CD4-positive, CD25-positive, alpha-beta regulatory T cell (primary cell): Measurements from ENCODE around the gene UGGT2. TPM values are rescaled to one million over a fixed set of nuclear protein-coding genes. Genes with fewer than 3 reads are reported as not detected.
"Not testable (repeated sequence)": the region's sequence is repeated elsewhere in the genome, so short reads cannot be mapped to it uniquely, and the experiment has no call there.

Experiments used
- ATAC-seq, 2 donors: fragments of 150-1000 bp; cut with Tn5 transposase; one replicate each; pipeline ENCODE4 v1.10.0; 2021; ENCODE audit warnings: low read depth in 2 of 2, moderate number of reproducible peaks in 2 of 2, moderate library complexity in 1 of 2
- DNase-seq, 3 donors: peaks; one replicate each; pipeline versions ENCODE4 v3.0.0 to v3.0.0-alpha.2; 2012 to 2022; ENCODE audit warnings: mixed read lengths in 1 of 3
- H3K27ac ChIP-seq: one replicate; pipeline ENCODE4 v1.7.0; 2013; ENCODE audit warnings: mild to moderate bottlenecking, low read length; ENCODE audit not compliant: insufficient read depth, poor library complexity, severe bottlenecking
- H3K27me3 ChIP-seq: one replicate; pipeline ENCODE4 v1.7.0; 2013; ENCODE audit warnings: low read length; ENCODE audit not compliant: control insufficient read depth, insufficient read depth
- H3K36me3 ChIP-seq: one replicate; pipeline ENCODE4 v1.7.0; 2013; ENCODE audit warnings: mild to moderate bottlenecking, low read length, moderate library complexity; ENCODE audit not compliant: control insufficient read depth, insufficient read depth
- H3K4me1 ChIP-seq: 2 replicates; pipeline ENCODE4 v1.7.0; 2013; ENCODE audit warnings: mild to moderate bottlenecking, low read length; ENCODE audit not compliant: insufficient read depth, control insufficient read depth, poor library complexity, severe bottlenecking
- H3K4me3 ChIP-seq: one replicate; pipeline ENCODE4 v1.7.0; 2013; ENCODE audit warnings: low read depth, mild to moderate bottlenecking, low read length, moderate library complexity
- H3K9me3 ChIP-seq, 2 experiments: 1 replicate in 1 of 2; 2 replicates in 1 of 2; pipeline ENCODE4 v1.7.0; 2013; ENCODE audit warnings: low read length in 2 of 2, mild to moderate bottlenecking in 1 of 2, moderate library complexity in 1 of 2; ENCODE audit not compliant: control insufficient read depth in 2 of 2
- H3K27ac Mint-ChIP-seq, 3 donors: one replicate each; pipeline ENCODE4 v1.8.0; 2020 to 2022; ENCODE audit warnings: mild to moderate bottlenecking in 3 of 3, mixed read lengths in 3 of 3, moderate library complexity in 2 of 3
- H3K27me3 Mint-ChIP-seq: one replicate; pipeline ENCODE4 v1.8.0; 2022; ENCODE audit warnings: mild to moderate bottlenecking, mixed read lengths
- H3K36me3 Mint-ChIP-seq: one replicate; pipeline ENCODE4 v1.8.0; 2020; ENCODE audit warnings: mixed read lengths
- H3K4me1 Mint-ChIP-seq, 4 donors: one replicate each; pipeline ENCODE4 v1.8.0; 2020 to 2022; ENCODE audit warnings: mixed read lengths in 4 of 4, mild to moderate bottlenecking in 1 of 4
- H3K4me3 Mint-ChIP-seq, 4 donors: one replicate each; pipeline ENCODE4 v1.8.0; 2020 to 2022; ENCODE audit warnings: mild to moderate bottlenecking in 4 of 4, mixed read lengths in 4 of 4, moderate library complexity in 3 of 4
- H3K9me3 Mint-ChIP-seq, 7 donors: one replicate each; pipeline ENCODE4 v1.8.0; 2020 to 2022; ENCODE audit warnings: mixed read lengths in 7 of 7, mild to moderate bottlenecking in 3 of 7, moderate library complexity in 2 of 7
- polyA plus RNA-seq, 4 donors: library from polyadenylated mRNA; unstranded; fragments of 300-500 nt; fragmentation: Illumina TruSeq; gene quantifications; one replicate each; pipeline ENCODE4 v1.2.3, GENCODE V29; 2021
- total RNA-seq: library from RNA; stranded (reverse); gene quantifications from one replicate; pipeline ENCODE4 v1.2.3, GENCODE V29; 2022

Gene UGGT2
- total and polyA plus RNA-seq, 5 donors from 2014 or later = 0.08 to 0.47 TPM; not detected in 3

DNA sequence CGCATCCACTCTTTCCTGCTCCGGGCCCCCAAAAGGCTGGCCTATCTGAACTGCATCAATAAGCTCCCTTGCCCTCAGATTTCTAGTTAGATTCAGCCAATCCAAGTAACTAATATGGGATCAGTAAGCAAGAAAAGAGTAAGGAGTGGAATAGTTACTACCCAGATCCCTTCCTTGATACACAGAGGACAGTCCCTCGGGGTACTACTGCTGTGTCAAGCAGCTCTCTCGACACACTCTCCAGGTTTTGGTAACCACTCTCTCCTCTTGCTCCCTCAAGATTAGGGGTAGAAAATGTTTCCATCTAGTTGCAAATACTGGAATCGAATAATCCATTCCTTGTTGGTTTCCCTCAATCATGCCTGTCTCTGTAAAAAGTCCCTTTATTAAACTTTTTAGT lies 65.4 kb downstream of the UGGT2 start:
- Histone ChIP-seq H3K4me3 (no peak overlapping the region), H3K36me3 (no peaks in the 10 kb centered on the region), H3K27ac (no peak overlapping the region), H3K27me3 (no peaks in the 10 kb centered on the region), H3K9me3 (no peaks in the 10 kb centered on the region), H3K4me1 (no peaks in the 10 kb centered on the region)
- Mint-ChIP-seq H3K4me3 (no peak overlapping the region), H3K36me3 (no peaks in the 10 kb centered on the region), H3K27ac (no peak overlapping the region), H3K4me1 (no peaks in the 10 kb centered on the region), H3K27me3 (no peaks in the 10 kb centered on the region), H3K9me3 (peaks cover 0 to 2% (median 0%) of the 10 kb centered on the region in 7 donors)
- ATAC-seq = no peak
- DNase-seq = no peak

DNA sequence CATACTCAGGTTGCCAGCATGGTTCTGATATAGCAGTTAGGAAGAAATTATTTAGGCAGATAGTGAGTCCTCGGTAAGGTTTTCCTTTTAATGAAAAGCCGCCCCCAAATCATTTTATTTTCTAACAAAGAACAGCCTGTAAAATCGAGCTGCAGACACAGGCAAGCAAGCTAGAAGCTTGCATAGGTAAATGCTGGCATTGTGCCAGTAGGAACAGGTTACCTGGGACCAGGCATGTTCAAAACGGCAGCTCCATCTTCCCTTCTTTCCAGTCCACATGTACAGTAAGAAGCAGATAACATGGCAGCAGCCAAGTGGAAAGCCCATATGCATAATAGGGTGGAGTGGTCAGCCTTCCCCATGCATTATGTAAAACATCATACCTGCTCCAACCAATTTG lies 71.1 kb downstream of the UGGT2 start:
- Histone ChIP-seq H3K27me3 (no peaks in the 10 kb centered on the region), H3K36me3 (no peaks in the 10 kb centered on the region), H3K27ac (no peak overlapping the region), H3K4me3 (no peak overlapping the region), H3K9me3 (no peaks in the 10 kb centered on the region), H3K4me1 (no peaks in the 10 kb centered on the region)
- Mint-ChIP-seq H3K27me3 (no peaks in the 10 kb centered on the region), H3K36me3 (no peaks in the 10 kb centered on the region), H3K9me3 (peaks cover 0 to 1% (median 0%) of the 10 kb centered on the region in 7 donors), H3K4me3 (no peak overlapping the region), H3K27ac (no peak overlapping the region), H3K4me1 (no peaks in the 10 kb centered on the region)
- DNase-seq = no peak
- no peak for ATAC-seq

DNA sequence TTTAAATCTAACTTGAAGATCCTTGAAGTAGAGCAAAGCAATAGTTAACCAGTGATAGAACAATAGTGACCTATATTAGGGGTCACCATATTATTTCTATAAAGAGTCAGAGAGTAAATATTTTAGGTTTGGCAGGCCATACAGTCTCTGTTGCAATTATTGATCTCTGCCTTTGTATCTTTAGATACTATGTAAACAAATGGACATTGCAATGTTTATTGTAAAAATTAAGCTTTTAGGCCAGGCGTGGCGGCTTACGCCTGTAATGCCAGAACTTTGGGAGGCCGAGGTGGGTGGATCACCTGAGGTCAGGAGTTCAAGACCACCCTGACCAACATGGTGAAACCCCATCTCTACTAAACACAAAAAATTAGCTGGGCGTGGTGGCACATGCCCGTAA lies 80.5 kb downstream of the UGGT2 start:
- DNase-seq = not testable (repeated sequence)

DNA sequence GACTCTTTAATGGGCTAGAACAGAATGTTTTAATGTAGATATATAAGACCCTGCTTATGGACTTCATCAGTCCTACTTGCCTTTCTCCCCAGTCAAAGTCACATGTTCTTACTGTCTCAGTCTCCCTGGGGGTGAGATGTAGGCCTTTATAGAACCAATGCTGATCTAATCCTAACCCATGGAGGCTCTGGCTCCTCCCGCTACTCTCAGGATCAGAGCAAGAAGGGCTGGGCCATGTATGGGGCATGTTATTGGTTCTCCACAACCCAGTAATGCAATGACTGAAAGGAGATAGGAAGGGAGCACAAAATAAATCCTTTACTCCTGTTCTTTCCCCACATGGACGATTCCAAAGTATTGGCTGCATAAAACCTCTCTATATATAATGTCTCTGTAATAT lies 82.3 kb downstream of the UGGT2 start:
- H3K27ac ChIP-seq = no peak overlapping the region
- H3K27ac Mint-ChIP-seq = no peak overlapping the region
- no peaks in the 10 kb centered on the region for H3K36me3 ChIP-seq
- no peak overlapping the region for H3K4me3 ChIP-seq
- H3K4me1 ChIP-seq = no peaks in the 10 kb centered on the region
- ATAC-seq (no peak), DNase-seq (no peak)
- no peaks in the 10 kb centered on the region for H3K4me1 Mint-ChIP-seq
- no peaks in the 10 kb centered on the region for H3K27me3 Mint-ChIP-seq
- H3K9me3 Mint-ChIP-seq = peaks cover 0 to 9% (median under 1%) of the 10 kb centered on the region in 7 donors
- H3K9me3 ChIP-seq = no peaks in the 10 kb centered on the region
- H3K4me3 Mint-ChIP-seq = no peak overlapping the region
- no peaks in the 10 kb centered on the region for H3K27me3 ChIP-seq
- no peaks in the 10 kb centered on the region for H3K36me3 Mint-ChIP-seq

More for the DNA sequence above, 80.5 kb downstream of the UGGT2 start:
- not testable (repeated sequence) for H3K27ac Mint-ChIP-seq, H3K4me1 Mint-ChIP-seq, H3K4me3 ChIP-seq, H3K9me3 Mint-ChIP-seq, H3K36me3 ChIP-seq, H3K27me3 Mint-ChIP-seq, H3K36me3 Mint-ChIP-seq, H3K27me3 ChIP-seq, H3K4me1 ChIP-seq, H3K9me3 ChIP-seq, ATAC-seq, H3K4me3 Mint-ChIP-seq, H3K27ac ChIP-seq

DNA sequence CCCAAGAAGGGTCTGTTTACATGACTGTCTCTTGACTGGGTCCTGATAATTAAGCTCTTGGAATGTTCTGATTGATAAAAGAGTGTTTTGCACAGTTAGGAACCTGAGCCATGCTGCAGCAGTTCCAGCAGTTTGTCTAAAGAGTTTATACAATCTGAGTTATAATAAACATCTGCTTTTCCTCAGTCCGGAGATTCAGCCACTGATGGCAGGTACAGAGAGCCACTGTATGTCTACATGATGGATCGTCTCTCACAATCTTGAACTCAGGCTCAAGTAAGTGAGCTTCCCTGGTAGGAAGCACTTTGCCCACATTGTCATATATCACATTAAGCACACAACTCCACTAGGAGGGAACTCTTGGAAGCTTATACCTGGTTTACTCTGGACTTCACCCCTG lies 84.3 kb downstream of the UGGT2 start:
- Mint-ChIP-seq H3K4me1 (no peaks in the 10 kb centered on the region), H3K27me3 (no peaks in the 10 kb centered on the region), H3K36me3 (no peaks in the 10 kb centered on the region), H3K9me3 (peaks cover 0 to 14% (median 1%) of the 10 kb centered on the region in 7 donors), H3K27ac (no peak overlapping the region), H3K4me3 (no peak overlapping the region)
- Histone ChIP-seq H3K27ac (no peak overlapping the region), H3K4me1 (no peaks in the 10 kb centered on the region), H3K9me3 (no peaks in the 10 kb centered on the region), H3K36me3 (no peaks in the 10 kb centered on the region), H3K27me3 (no peaks in the 10 kb centered on the region), H3K4me3 (no peak overlapping the region)
- DNase-seq (no peak), ATAC-seq (no peak)

DNA sequence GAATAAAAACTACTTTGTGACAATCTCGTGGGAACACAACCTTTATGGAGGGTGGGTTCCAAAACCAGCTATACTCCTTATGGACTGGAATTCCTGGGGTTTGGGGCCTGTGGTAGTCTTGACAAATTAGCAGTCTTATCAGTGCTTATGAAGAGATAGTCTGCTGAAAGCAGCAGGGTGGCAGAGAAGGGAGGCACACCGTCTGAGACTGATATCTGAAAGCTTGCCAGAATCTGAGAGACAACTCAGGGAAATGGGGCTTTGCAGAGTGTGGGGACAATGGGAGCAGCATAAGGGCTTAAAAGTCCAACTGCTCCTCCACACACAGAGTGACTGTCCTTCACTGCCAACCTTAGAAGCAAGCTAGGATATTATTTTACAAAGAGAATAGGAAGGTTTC lies 95.9 kb downstream of the UGGT2 start:
- Mint-ChIP-seq H3K4me3 (no peak overlapping the region), H3K4me1 (no peaks in the 10 kb centered on the region), H3K27me3 (no peaks in the 10 kb centered on the region), H3K27ac (no peak overlapping the region), H3K9me3 (peaks cover 0 to 30% (median 7%) of the 10 kb centered on the region in 7 donors), H3K36me3 (no peaks in the 10 kb centered on the region)
- Histone ChIP-seq H3K27ac (no peak overlapping the region), H3K36me3 (no peaks in the 10 kb centered on the region), H3K9me3 (peaks cover 0 to 16% of the 10 kb centered on the region in 2 experiments), H3K27me3 (no peaks in the 10 kb centered on the region), H3K4me3 (no peak overlapping the region), H3K4me1 (no peaks in the 10 kb centered on the region)
- DNase-seq (no peak), ATAC-seq (no peak)

DNA sequence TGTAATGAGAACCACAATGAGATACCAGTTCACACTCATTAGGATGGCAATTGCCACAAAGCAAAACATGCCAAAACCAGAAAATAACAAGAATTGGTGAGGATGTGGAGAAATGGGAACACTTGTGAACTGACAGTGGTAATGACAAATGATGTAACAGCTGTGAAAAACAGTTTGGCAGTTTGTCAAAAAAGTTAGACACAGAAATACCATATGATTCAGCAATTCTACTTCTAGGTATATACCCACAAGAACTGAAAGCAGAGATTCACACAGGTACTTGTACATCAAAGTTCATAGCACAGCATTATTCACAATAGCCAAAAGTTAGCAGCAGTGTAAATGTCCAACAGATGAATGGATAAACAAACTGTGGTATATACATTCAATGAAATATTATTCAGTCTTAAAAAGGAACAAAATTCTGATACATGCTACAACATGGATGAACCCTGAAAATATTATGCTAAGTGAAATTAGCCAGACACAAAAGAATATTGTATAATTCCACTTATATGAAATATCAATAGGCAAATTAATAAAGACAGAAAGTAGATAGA lies 96.5 kb downstream of the UGGT2 start:
- Histone ChIP-seq H3K4me1 (no peaks in the 10 kb centered on the region), H3K27ac (no peak overlapping the region), H3K4me3 (no peak overlapping the region), H3K36me3 (no peaks in the 10 kb centered on the region), H3K9me3 (peaks cover 0 to 16% of the 10 kb centered on the region in 2 experiments), H3K27me3 (no peaks in the 10 kb centered on the region)
- DNase-seq (no peak), ATAC-seq (no peak)
- Mint-ChIP-seq H3K36me3 (no peaks in the 10 kb centered on the region), H3K4me1 (no peaks in the 10 kb centered on the region), H3K9me3 (peaks cover 0 to 24% (median 7%) of the 10 kb centered on the region in 7 donors), H3K27me3 (no peaks in the 10 kb centered on the region), H3K4me3 (no peak overlapping the region), H3K27ac (no peak overlapping the region)

DNA sequence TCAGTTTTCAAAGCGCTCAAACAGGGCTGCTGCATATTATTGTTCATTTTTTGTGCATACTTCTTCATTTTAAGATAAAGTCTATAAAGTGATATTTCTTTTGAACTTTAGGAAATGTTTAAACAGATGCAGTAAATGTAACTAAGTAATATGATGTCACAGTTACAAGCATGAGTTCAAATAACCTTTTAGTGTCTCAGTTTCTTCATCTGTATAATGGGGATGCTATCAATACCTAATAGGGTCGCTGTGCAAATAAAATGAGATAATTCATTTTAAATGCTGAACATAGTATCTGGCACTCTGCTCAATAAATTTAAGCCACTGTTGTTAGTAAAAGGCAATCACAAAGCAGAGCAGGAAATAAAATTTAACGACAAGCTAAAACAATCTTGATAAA lies 97.5 kb downstream of the UGGT2 start:
- Histone ChIP-seq H3K4me3 (no peak overlapping the region), H3K36me3 (no peaks in the 10 kb centered on the region), H3K27me3 (no peaks in the 10 kb centered on the region), H3K4me1 (no peaks in the 10 kb centered on the region), H3K9me3 (peaks cover 0 to 14% of the 10 kb centered on the region in 2 experiments), H3K27ac (no peak overlapping the region)
- Mint-ChIP-seq H3K27me3 (no peaks in the 10 kb centered on the region), H3K36me3 (no peaks in the 10 kb centered on the region), H3K4me3 (no peak overlapping the region), H3K9me3 (peaks cover 0 to 19% (median 10%) of the 10 kb centered on the region in 7 donors), H3K4me1 (no peaks in the 10 kb centered on the region), H3K27ac (no peak overlapping the region)
- ATAC-seq (no peak), DNase-seq (no peak)
